Measurements from ENCODE around the gene RREB1. TPM values are rescaled to one million over a fixed set of nuclear protein-coding genes. Genes with fewer than 3 reads are reported as not detected.

Gene RREB1
- total and polyA plus RNA-seq, 10 donors: 3.2 to 72.0 (median 54.6) TPM

DNA sequence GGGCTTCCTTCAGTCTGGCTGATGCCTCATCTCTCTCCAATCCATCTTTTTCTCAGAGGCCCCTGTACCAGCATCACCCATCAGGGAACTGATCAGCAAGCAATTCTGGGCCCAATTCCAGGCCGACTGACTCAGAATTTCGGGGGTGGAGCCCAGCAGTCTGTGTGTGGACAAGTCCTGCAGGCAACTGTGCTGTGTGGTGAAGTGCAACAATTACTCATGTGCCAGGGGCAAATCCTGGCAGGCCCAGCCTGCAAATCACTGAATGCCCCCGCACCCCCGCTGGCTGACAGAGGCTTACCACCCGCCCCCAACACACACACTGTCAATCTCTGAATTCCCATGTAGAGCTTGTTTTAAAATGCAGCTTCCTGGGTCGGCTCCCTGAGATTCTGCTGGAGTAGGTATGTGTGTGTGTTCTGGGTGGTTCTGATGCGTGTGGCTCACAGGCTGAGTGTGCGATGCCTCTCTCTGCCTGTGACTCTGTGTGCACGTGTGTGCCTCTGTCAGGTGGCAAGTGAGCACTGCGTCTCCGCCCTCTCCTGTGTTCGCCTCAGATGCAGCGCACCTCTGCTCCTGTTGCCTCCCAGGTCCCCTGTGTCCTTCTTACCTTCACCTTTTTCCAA lies 159.8 kb downstream of the RREB1 start:
- no peak overlapping the region for H3K4me3 ChIP-seq
- H3K36me3 ChIP-seq: no peaks in the 10 kb centered on the region
- no peak for TF ChIP-seq POLR2A (IDR thresholded peaks at IDR 0.05)
- TF ChIP-seq, protein P1, sequence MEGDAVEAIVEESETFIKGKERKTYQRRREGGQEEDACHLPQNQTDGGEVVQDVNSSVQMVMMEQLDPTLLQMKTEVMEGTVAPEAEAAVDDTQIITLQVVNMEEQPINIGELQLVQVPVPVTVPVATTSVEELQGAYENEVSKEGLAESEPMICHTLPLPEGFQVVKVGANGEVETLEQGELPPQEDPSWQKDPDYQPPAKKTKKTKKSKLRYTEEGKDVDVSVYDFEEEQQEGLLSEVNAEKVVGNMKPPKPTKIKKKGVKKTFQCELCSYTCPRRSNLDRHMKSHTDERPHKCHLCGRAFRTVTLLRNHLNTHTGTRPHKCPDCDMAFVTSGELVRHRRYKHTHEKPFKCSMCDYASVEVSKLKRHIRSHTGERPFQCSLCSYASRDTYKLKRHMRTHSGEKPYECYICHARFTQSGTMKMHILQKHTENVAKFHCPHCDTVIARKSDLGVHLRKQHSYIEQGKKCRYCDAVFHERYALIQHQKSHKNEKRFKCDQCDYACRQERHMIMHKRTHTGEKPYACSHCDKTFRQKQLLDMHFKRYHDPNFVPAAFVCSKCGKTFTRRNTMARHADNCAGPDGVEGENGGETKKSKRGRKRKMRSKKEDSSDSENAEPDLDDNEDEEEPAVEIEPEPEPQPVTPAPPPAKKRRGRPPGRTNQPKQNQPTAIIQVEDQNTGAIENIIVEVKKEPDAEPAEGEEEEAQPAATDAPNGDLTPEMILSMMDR (IDR thresholded peaks at IDR 0.05 in 8 of 11, conservative IDR thresholded peaks at IDR 0.05 in 3 of 11): no peak
- no peak for TF ChIP-seq POLR2AphosphoS5 (IDR thresholded peaks at IDR 0.05)
- WGBS, 5 donors: 70 to 88% (median 75%) methylated on average over 10 to 13 of the region's 13 CpGs
- peaks cover 0 to 8% (median 0%) of the 10 kb centered on the region in 8 donors for H3K9me3 ChIP-seq
- H3K4me1 ChIP-seq: peaks cover 0 to 36% (median 10%) of the 10 kb centered on the region in 6 donors
- H3K27ac ChIP-seq: no peak overlapping the region
- DNase-seq: peak; percentile 75
- no peaks in the 10 kb centered on the region for H3K27me3 ChIP-seq (replicated peaks in 1 of 7)
- intact Hi-C loops (cut with DNase I; ENCODE audit: low total_unique reads): no loop called here

DNA sequence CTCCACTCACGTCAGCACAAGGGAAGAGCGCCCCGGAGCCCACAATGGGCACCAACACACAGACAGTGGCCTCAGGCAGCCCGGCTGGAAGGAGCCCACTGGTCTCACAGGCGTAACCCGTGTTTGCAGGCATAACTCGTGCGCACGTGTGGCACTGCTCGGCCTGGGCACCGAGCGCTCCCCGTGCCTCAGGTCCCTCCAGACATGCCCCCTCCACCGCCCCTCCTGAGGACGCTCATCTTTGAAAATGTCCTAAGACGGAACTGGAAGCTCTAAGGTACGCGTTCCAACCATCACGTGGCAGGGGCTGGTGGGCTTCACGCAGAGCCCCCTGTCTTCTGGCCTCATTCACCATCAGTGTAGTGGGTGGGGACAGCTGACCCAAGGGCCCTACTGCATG lies 160.6 kb downstream of the RREB1 start:
- peak; percentile 59 for DNase-seq
- Histone ChIP-seq H3K9me3 (peaks cover 0 to 8% (median 0%) of the 10 kb centered on the region in 8 donors), H3K27ac (no peak overlapping the region), H3K4me3 (no peak overlapping the region), H3K4me1 (peaks cover 0 to 29% (median 7%) of the 10 kb centered on the region in 6 donors), H3K27me3 (replicated peaks in 1 of 7) (no peaks in the 10 kb centered on the region), H3K36me3 (no peaks in the 10 kb centered on the region)
- intact Hi-C loops (cut with DNase I; ENCODE audit: low total_unique reads): no loop called here
- 94 to 96% (median 95%) methylated on average over 11 to 20 of the region's 20 CpGs for WGBS, 5 donors
- TF ChIP-seq, protein P1 (IDR thresholded peaks at IDR 0.05 in 8 of 11, conservative IDR thresholded peaks at IDR 0.05 in 3 of 11): no peak
- peak in 1 of 3 donors; percentile 19 for TF ChIP-seq POLR2AphosphoS5 (IDR thresholded peaks at IDR 0.05)

DNA sequence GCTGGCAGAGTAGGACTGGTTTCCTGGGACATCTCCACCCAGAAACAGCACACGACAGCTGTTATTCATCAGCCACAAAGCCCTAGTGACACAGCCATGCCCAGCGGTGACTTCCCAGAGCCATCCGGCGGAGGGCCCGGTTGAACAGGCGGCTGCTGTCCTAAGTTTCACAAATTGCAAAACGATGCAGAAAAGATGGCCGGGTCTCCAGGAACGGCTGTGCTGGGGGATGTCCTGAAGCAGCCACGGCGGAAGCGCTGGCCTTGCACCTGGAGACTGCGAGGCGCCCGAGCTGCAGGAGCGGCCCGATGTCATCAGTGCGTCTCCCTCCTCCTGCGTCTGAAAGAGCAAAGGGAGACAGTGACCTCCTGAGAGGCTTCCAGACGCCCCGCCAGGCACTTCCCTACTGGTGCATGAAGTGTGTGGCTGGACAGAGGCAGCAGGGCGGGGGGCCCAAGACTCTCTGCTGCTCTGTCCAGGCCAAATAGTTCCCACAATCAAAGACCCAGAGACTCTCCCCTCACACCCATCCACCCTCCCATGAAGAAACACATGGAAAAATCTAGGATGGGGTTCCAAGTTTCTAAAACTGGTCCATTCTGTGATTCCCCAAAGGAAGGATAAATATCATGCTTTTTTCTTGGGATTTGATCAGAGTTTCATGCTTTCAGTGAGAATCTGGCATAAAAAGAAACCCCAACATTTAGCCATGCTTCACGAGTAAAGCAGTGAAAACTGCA lies 161.2 kb downstream of the RREB1 start:
- WGBS, 5 donors: 77 to 88% (median 85%) methylated on average over 23 of the region's 23 CpGs
- H3K27me3 ChIP-seq (replicated peaks in 1 of 7): no peaks in the 10 kb centered on the region
- TF ChIP-seq POLR2AphosphoS5 (IDR thresholded peaks at IDR 0.05): peak in 1 of 3 donors; percentile 39
- TF ChIP-seq POLR2A (IDR thresholded peaks at IDR 0.05): no peak
- TF ChIP-seq, protein P1 (IDR thresholded peaks at IDR 0.05 in 8 of 11, conservative IDR thresholded peaks at IDR 0.05 in 3 of 11): no peak
- DNase-seq: peak; percentile 69
- peaks cover 0 to 28% (median 7%) of the 10 kb centered on the region in 6 donors for H3K4me1 ChIP-seq
- no peak overlapping the region for H3K4me3 ChIP-seq
- H3K9me3 ChIP-seq: peaks cover 0 to 8% (median 0%) of the 10 kb centered on the region in 8 donors
- H3K27ac ChIP-seq: no peak overlapping the region
- H3K36me3 ChIP-seq: no peaks in the 10 kb centered on the region
- intact Hi-C loops (cut with DNase I; ENCODE audit: low total_unique reads): no loop called here

GRCh38 chr6:7269816-7270215 lies 162.1 kb downstream of the RREB1 start:
- H3K27me3 ChIP-seq (replicated peaks in 1 of 7): no peaks in the 10 kb centered on the region
- DNase-seq: no peak
- TF ChIP-seq POLR2A (IDR thresholded peaks at IDR 0.05): no peak
- TF ChIP-seq, protein P1 (IDR thresholded peaks at IDR 0.05 in 8 of 11, conservative IDR thresholded peaks at IDR 0.05 in 3 of 11): no peak
- no peak overlapping the region for H3K4me3 ChIP-seq
- H3K27ac ChIP-seq: no peak overlapping the region
- H3K4me1 ChIP-seq: peaks cover 0 to 28% (median 7%) of the 10 kb centered on the region in 6 donors
- 91 to 98% (median 95%) methylated on average over 5 of the region's 5 CpGs for WGBS, 5 donors
- H3K9me3 ChIP-seq: peaks cover 0 to 8% (median 0%) of the 10 kb centered on the region in 8 donors
- H3K36me3 ChIP-seq: no peaks in the 10 kb centered on the region
- intact Hi-C loops (cut with DNase I; ENCODE audit: low total_unique reads): no loop called here
